HepG2 (cell line): ENCODE results near the gene WNT7B.

Experiments used
- BCL6 ChIP-seq: IDR thresholded peaks from 2 replicates; pipeline ENCODE4 v1.6.1; 2016; ENCODE audit warnings: missing genetic modification reagents, missing compliant biosample characterization
- CBX2 ChIP-seq, 2 experiments: fragments of 200-600 bp in 1 of 2; sonication (generic); formaldehyde crosslinking in 1 of 2; IDR thresholded peaks; 2 replicates each; pipeline versions ENCODE4 v1.7.0 to v1.8.1; 2018 to 2022; ENCODE audit warnings: low read depth in 2 of 2, low read length in 1 of 2, mild to moderate bottlenecking in 1 of 2, missing genetic modification reagents in 1 of 2
- NCOA5 ChIP-seq: sonication (generic); formaldehyde crosslinking; IDR thresholded peaks from 2 replicates; pipeline ENCODE4 v1.4.0; 2020; ENCODE audit warnings: missing genetic modification reagents
- POLR2A ChIP-seq, 2 experiments: IDR thresholded peaks; 2 replicates each; pipeline ENCODE4 v1.6.1; 2011; ENCODE audit warnings: low read depth in 2 of 2, low read length in 2 of 2, mild to moderate bottlenecking in 1 of 2, moderate library complexity in 1 of 2; ENCODE audit not compliant: insufficient read depth in 1 of 2
- YY1 ChIP-seq: IDR thresholded peaks from 2 replicates; pipeline ENCODE4 v1.6.1; 2011; ENCODE audit warnings: low read length, low read depth, moderate library complexity, mild to moderate bottlenecking; ENCODE audit not compliant: insufficient read depth, insufficient replicate concordance
- ZFP41 ChIP-seq: sonication (generic); formaldehyde crosslinking; IDR thresholded peaks from 2 replicates; pipeline ENCODE4 v1.4.0; 2020; ENCODE audit warnings: mild to moderate bottlenecking, missing genetic modification reagents, borderline replicate concordance

DNA sequence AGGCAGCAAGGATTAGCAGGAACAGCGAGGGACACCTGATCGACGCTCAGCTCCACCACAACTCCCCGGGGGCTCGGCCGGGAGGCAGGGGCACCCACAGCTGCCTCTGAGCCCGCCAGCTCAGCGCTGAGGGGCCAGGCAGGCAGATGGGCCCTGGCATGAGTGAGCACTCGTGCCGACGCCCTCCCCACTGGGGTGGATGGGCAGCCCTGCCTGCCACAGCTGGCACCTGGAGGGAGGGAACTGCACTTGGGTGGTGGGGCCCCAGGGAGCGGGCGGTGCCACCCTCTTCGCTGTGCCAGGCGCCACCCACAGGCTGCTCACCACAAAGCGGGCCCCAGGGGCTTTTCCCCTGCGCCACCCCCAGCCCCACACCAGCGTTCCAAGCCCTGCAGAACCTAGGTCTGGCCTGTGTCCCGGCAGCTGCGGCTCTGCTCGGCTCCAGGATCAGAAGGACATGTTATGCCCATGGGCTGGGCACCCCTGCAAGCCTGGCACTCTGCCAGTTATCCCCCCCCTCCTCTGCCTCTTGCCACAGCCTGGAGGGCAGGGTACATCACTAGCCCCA lies 28.8 kb downstream of the WNT7B start:
- TF ChIP-seq NCOA5 (no peak), YY1 (no peak), BCL6 (CRISPR knock-in tag) (no peak), CBX2 (IDR thresholded peaks at IDR 0.05; ENCODE audit: low read depth, low read length) (no peak), CBX2 (CRISPR knock-in tag; IDR thresholded peaks at IDR 0.05; ENCODE audit: low read depth) (no peak), POLR2A (IDR thresholded peaks at IDR 0.05; ENCODE audit: insufficient read depth in 1 of 2, low read depth in 2 of 2, low read length in 2 of 2) (no peak), ZFP41 (CRISPR knock-in tag) (no peak)
